Astrocyte (in vitro differentiated cells and primary cell): ENCODE data around the gene VPS37B. TPM values are rescaled to one million over a fixed set of nuclear protein-coding genes. Genes with fewer than 3 reads are reported as not detected.

ENCODE experiments used
- DNase-seq: peaks from one replicate; pipeline ENCODE4 v3.0.0-alpha.2; 2010; ENCODE audit warnings: low read depth
- FAIRE-seq: peaks from 2 replicates; lab custom pipeline; 2011; peaks lifted over from hg19 to GRCh38; lab: Jason Lieb, UNC
- H2AFZ ChIP-seq: 2 replicates; pipeline ENCODE4 v1.6.0; 2012; ENCODE audit warnings: low read depth, low read length, inconsistent platforms
- H3K27ac ChIP-seq: 2 replicates; pipeline ENCODE4 v1.5.1; 2011; ENCODE audit warnings: low read depth, low read length, inconsistent platforms
- H3K27me3 ChIP-seq: 2 replicates; pipeline ENCODE4 v1.6.0; 2011; ENCODE audit warnings: low read length, inconsistent platforms; ENCODE audit not compliant: insufficient read depth
- H3K36me3 ChIP-seq: 2 replicates; pipeline ENCODE4 v1.5.1; 2011; ENCODE audit warnings: low read length, inconsistent platforms; ENCODE audit not compliant: insufficient read depth
- H3K4me1 ChIP-seq: 2 replicates; pipeline ENCODE4 v1.5.1; 2011; ENCODE audit warnings: low read length, inconsistent platforms; ENCODE audit not compliant: insufficient read depth
- H3K4me2 ChIP-seq: 2 replicates; pipeline ENCODE4 v1.6.0; 2012; ENCODE audit warnings: low read length, inconsistent platforms
- H3K4me3 ChIP-seq: 2 replicates; pipeline ENCODE4 v1.5.1; 2011; ENCODE audit warnings: low read depth, mild to moderate bottlenecking, low read length, inconsistent platforms; ENCODE audit not compliant: insufficient read depth
- H3K79me2 ChIP-seq: 2 replicates; pipeline ENCODE4 v1.6.0; 2012; ENCODE audit warnings: mild to moderate bottlenecking, low read length, inconsistent platforms; ENCODE audit not compliant: insufficient read depth
- H3K9ac ChIP-seq: 2 replicates; pipeline ENCODE4 v1.6.0; 2012; ENCODE audit warnings: mild to moderate bottlenecking, low read length, inconsistent platforms
- H3K9me3 ChIP-seq: 2 replicates; pipeline ENCODE4 v1.5.1; 2012; ENCODE audit warnings: low read depth, mild to moderate bottlenecking, low read length, inconsistent platforms; ENCODE audit not compliant: insufficient read depth
- H4K20me1 ChIP-seq: 2 replicates; pipeline ENCODE4 v1.6.0; 2012; ENCODE audit warnings: low read length, inconsistent platforms; ENCODE audit not compliant: insufficient read depth
- H3K27ac Mint-ChIP-seq: one replicate; pipeline ENCODE4 v1.8.0; 2021; ENCODE audit warnings: mild to moderate bottlenecking, mixed read lengths; ENCODE audit not compliant: unreplicated experiment
- H3K27me3 Mint-ChIP-seq: one replicate; pipeline ENCODE4 v1.8.0; 2021; ENCODE audit warnings: low read depth, mixed read lengths; ENCODE audit not compliant: unreplicated experiment
- H3K36me3 Mint-ChIP-seq: one replicate; pipeline ENCODE4 v1.8.0; 2021; ENCODE audit warnings: low read depth, mixed read lengths; ENCODE audit not compliant: unreplicated experiment
- H3K4me1 Mint-ChIP-seq: one replicate; pipeline ENCODE4 v1.8.0; 2021; ENCODE audit warnings: low read depth, mixed read lengths; ENCODE audit not compliant: unreplicated experiment
- H3K4me3 Mint-ChIP-seq: one replicate; pipeline ENCODE4 v1.8.0; 2021; ENCODE audit warnings: mild to moderate bottlenecking, moderate library complexity, mixed read lengths; ENCODE audit not compliant: unreplicated experiment
- H3K9me3 Mint-ChIP-seq: one replicate; pipeline ENCODE4 v1.8.0; 2021; ENCODE audit warnings: mild to moderate bottlenecking, mixed read lengths; ENCODE audit not compliant: unreplicated experiment
- CTCF ChIP-seq: IDR thresholded peaks from 2 replicates; pipeline ENCODE4 v1.5.1; 2011; ENCODE audit warnings: low read depth, mild to moderate bottlenecking, inconsistent platforms, low read length, moderate library complexity; ENCODE audit not compliant: insufficient read depth
- EZH2 ChIP-seq: IDR thresholded peaks from 2 replicates; pipeline ENCODE4 v1.6.1; 2012; ENCODE audit warnings: mild to moderate bottlenecking, low read length, inconsistent platforms; ENCODE audit not compliant: insufficient read depth
- total RNA-seq: library from RNA; stranded (reverse); gene quantifications from 2 replicates; pipeline ENCODE4 v1.2.1, GENCODE V29; 2021

The VPS37B gene
- total RNA-seq, 1 donor from 2014 or later, result 31.4 TPM

DNA sequence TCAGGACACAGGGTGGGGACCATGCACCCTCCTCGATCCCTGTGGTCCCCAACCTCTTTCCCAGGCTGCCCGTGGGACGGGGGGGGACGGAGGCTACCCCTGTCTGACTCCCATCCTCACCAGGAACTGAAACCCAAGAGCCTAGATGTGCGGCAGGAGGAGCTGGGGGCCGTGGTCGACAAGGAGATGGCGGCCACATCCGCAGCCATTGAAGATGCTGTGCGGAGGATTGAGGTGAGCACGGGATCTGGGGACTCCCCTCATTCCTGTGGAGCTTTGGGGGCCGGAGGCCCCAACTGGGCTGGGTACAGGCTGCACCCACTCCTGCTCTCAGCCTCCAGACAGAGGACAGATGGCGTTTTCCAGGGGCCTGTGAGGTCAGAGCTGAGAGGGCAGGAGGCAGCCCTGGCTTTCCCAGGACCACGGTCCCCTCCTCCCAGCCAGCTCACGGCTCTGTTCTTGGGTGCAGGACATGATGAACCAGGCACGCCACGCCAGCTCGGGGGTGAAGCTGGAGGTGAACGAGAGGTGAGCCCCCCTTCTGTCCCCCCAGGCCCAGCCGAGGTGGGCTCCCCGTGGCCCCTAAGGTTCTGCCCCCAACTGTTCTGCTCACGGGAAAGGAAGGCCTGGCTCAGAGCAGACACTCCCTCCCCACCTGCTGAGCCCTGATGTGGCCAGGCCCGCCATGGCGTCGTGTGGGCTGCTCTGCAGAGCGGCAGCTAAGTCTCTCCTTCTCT is 36.5 kb downstream of the VPS37B start:
- H3K4me3 ChIP-seq, result no peak overlapping the region
- TF ChIP-seq CTCF (no peak), EZH2 (no peak)
- no peak for FAIRE-seq
- Mint-ChIP-seq H3K27ac (no peak overlapping the region), H3K36me3 (peaks cover 13% of the 10 kb centered on the region), H3K4me3 (no peak overlapping the region), H3K27me3 (no peaks in the 10 kb centered on the region), H3K4me1 (no peaks in the 10 kb centered on the region), H3K9me3 (no peaks in the 10 kb centered on the region)
- H3K36me3 ChIP-seq, result no peaks in the 10 kb centered on the region
- H4K20me1 ChIP-seq, result peaks cover 16% of the 10 kb centered on the region
- DNase-seq, result no peak
- no peak overlapping the region for H2AFZ ChIP-seq
- no peaks in the 10 kb centered on the region for H3K27me3 ChIP-seq
- no peak overlapping the region for H3K9ac ChIP-seq
- H3K4me2 ChIP-seq, result no peak overlapping the region
- no peak overlapping the region for H3K27ac ChIP-seq
- H3K9me3 ChIP-seq, result no peaks in the 10 kb centered on the region
- peaks cover 11% of the 10 kb centered on the region for H3K4me1 ChIP-seq
- H3K79me2 ChIP-seq, result no peaks in the 10 kb centered on the region

- H3K27ac Mint-ChIP-seq, result no peak overlapping the region
- Histone ChIP-seq H3K79me2 (no peaks in the 10 kb centered on the region), H4K20me1 (peaks cover 13% of the 10 kb centered on the region), H3K9me3 (no peaks in the 10 kb centered on the region), H2AFZ (no peak overlapping the region), H3K4me2 (no peak overlapping the region), H3K9ac (no peak overlapping the region), H3K4me3 (no peak overlapping the region), H3K27ac (no peak overlapping the region), H3K27me3 (no peaks in the 10 kb centered on the region), H3K4me1 (peaks cover 11% of the 10 kb centered on the region), H3K36me3 (no peaks in the 10 kb centered on the region)
- DNase-seq, result no peak
- no peaks in the 10 kb centered on the region for H3K9me3 Mint-ChIP-seq
- no peaks in the 10 kb centered on the region for H3K27me3 Mint-ChIP-seq
- FAIRE-seq, result no peak
- no peaks in the 10 kb centered on the region for H3K4me1 Mint-ChIP-seq
- no peak overlapping the region for H3K4me3 Mint-ChIP-seq
- TF ChIP-seq EZH2, result no peak
- TF ChIP-seq CTCF, result no peak
- peaks cover 10% of the 10 kb centered on the region for H3K36me3 Mint-ChIP-seq
Observed at GRCh38 chr12:122858591-122859302, 37.2 kb downstream of the VPS37B start.
